PC-9 (cell line): Measurements from ENCODE around the gene DOCK3. TPM values are rescaled to one million over a fixed set of nuclear protein-coding genes. Genes with fewer than 3 reads are reported as not detected.

Experiments used
- BruUV-seq: library from RNA; stranded (reverse); fragments of 400-500 nt; replicated peaks from 2 replicates; lab custom pipeline; 2021; lab: Mats Ljungman, UMichigan
- CTCF ChIA-PET: fragments of 300-600 bp; sonication (Branson Sonifier 250); formaldehyde crosslinking; loops from one replicate; lab custom pipeline; 2022; ENCODE audit warnings: antibody characterized with exemption; lab: Charles Lee
- POLR2A ChIA-PET: fragments of 300-600 bp; sonication (Branson Sonifier 250); formaldehyde crosslinking; loops from one replicate; lab custom pipeline; 2022; ENCODE audit warnings: antibody characterized with exemption; ENCODE audit not compliant: unreplicated experiment; lab: Charles Lee
- DNase-seq, 2 experiments: peaks; one replicate each; pipeline versions ENCODE4 v3.0.0 to v3.0.0-alpha.2; 2015 to 2022; ENCODE audit warnings: mixed read lengths in 1 of 2
- H2AFZ ChIP-seq: fragments of 200-600 bp; sonication (generic); 2 replicates; pipeline ENCODE4 v1.8.1; 2017; ENCODE audit warnings: antibody characterized with exemption
- H3F3A ChIP-seq: fragments of 200-600 bp; sonication (generic); 2 replicates; pipeline ENCODE4 v1.8.1; 2017; ENCODE audit warnings: antibody characterized with exemption, mild to moderate bottlenecking, low read depth; ENCODE audit not compliant: insufficient read depth
- H3K27ac ChIP-seq: fragments of 200-600 bp; sonication (generic); 2 replicates; pipeline ENCODE4 v1.6.1; 2016; ENCODE audit warnings: mixed run types
- H3K27me3 ChIP-seq: fragments of 200-600 bp; sonication (generic); 2 replicates; pipeline ENCODE4 v1.6.1; 2016; ENCODE audit warnings: low read depth, mixed run types; ENCODE audit not compliant: insufficient read depth
- H3K36me3 ChIP-seq: fragments of 200-600 bp; sonication (generic); 2 replicates; pipeline ENCODE4 v1.6.1; 2016; ENCODE audit warnings: low read depth, mixed run types
- H3K4me1 ChIP-seq: fragments of 200-600 bp; sonication (generic); replicated peaks from 2 replicates; pipeline ENCODE4 v1.6.1; 2016; ENCODE audit warnings: mixed run types; ENCODE audit not compliant: insufficient read depth
- H3K4me2 ChIP-seq: fragments of 200-600 bp; sonication (generic); 2 replicates; pipeline ENCODE4 v1.6.1; 2017; ENCODE audit warnings: mixed run types
- H3K4me3 ChIP-seq: fragments of 200-600 bp; sonication (generic); 2 replicates; pipeline ENCODE4 v1.6.1; 2016; ENCODE audit warnings: mixed run types
- H3K79me2 ChIP-seq: fragments of 200-600 bp; sonication (generic); 2 replicates; pipeline ENCODE4 v1.6.1; 2017; ENCODE audit warnings: low read depth, mixed run types
- H3K9me2 ChIP-seq: fragments of 200-600 bp; sonication (generic); 2 replicates; pipeline ENCODE4 v1.8.1; 2017; ENCODE audit warnings: mild to moderate bottlenecking; ENCODE audit not compliant: insufficient read depth
- H3K9me3 ChIP-seq: fragments of 200-600 bp; sonication (generic); 2 replicates; pipeline ENCODE4 v1.8.1; 2016; ENCODE audit warnings: low read depth; ENCODE audit not compliant: insufficient read depth
- H4K20me1 ChIP-seq: fragments of 200-600 bp; sonication (generic); 2 replicates; pipeline ENCODE4 v1.8.1; 2017; ENCODE audit not compliant: insufficient read depth
- EZH2 ChIP-seq: fragments of 200-600 bp; sonication (generic); IDR thresholded peaks from 2 replicates; pipeline ENCODE4 v1.8.0; 2017; ENCODE audit warnings: antibody characterized with exemption, low read depth
- intact Hi-C: fragments of 100-400 bp; cut with micrococcal nuclease; formaldehyde crosslinking; loops from one replicate; pipeline ENCODE4 v1.10.0; 2022; ENCODE audit not compliant: unreplicated experiment
- total RNA-seq: library from RNA; stranded (reverse); gene quantifications from 2 replicates; pipeline ENCODE4 v1.2.3, GENCODE V29; 2021
- TF ChIP-seq, protein P1 (sequence below): fragments of 200-600 bp; sonication (generic); conservative IDR thresholded peaks from 2 replicates; pipeline ENCODE4 v1.6.1; 2017; ENCODE audit warnings: mixed run types, antibody characterized with exemption, mild to moderate bottlenecking, moderate library complexity

DOCK3 gene
- total RNA-seq, 1 experiment from 2014 or later, result 16.9 TPM

GRCh38 chr3:50630394-50630793 lies 44.3 kb upstream of the DOCK3 start:
- no peak for TF ChIP-seq EZH2
- TF ChIP-seq, protein P1, sequence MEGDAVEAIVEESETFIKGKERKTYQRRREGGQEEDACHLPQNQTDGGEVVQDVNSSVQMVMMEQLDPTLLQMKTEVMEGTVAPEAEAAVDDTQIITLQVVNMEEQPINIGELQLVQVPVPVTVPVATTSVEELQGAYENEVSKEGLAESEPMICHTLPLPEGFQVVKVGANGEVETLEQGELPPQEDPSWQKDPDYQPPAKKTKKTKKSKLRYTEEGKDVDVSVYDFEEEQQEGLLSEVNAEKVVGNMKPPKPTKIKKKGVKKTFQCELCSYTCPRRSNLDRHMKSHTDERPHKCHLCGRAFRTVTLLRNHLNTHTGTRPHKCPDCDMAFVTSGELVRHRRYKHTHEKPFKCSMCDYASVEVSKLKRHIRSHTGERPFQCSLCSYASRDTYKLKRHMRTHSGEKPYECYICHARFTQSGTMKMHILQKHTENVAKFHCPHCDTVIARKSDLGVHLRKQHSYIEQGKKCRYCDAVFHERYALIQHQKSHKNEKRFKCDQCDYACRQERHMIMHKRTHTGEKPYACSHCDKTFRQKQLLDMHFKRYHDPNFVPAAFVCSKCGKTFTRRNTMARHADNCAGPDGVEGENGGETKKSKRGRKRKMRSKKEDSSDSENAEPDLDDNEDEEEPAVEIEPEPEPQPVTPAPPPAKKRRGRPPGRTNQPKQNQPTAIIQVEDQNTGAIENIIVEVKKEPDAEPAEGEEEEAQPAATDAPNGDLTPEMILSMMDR, result no peak
- intact Hi-C loops, result no loop called here
- H3K27ac ChIP-seq, result no peak overlapping the region
- ChIA-PET POLR2A (no interaction called here), CTCF (no interaction called here)
- H3K36me3 ChIP-seq, result no peaks in the 10 kb centered on the region
- peaks cover 32% of the 10 kb centered on the region for H3F3A ChIP-seq
- H3K4me2 ChIP-seq, result peak overlapping the region; percentile 21; the same call in 1 of the 2 replicates
- no peaks in the 10 kb centered on the region for H3K27me3 ChIP-seq
- BruUV-seq, result no TSS peak
- H3K9me2 ChIP-seq, result no peaks in the 10 kb centered on the region
- no peak overlapping the region for H2AFZ ChIP-seq
- H3K9me3 ChIP-seq, result no peaks in the 10 kb centered on the region
- peaks cover 75% of the 10 kb centered on the region for H3K79me2 ChIP-seq
- no peak for DNase-seq
- no peaks in the 10 kb centered on the region for H4K20me1 ChIP-seq
- peaks cover 77% of the 10 kb centered on the region for H3K4me1 ChIP-seq
- H3K4me3 ChIP-seq, result no peak overlapping the region

- CTCF ChIA-PET, result no interaction called here
- no peaks in the 10 kb centered on the region for H3K9me3 ChIP-seq
- POLR2A ChIA-PET, result no interaction called here
- H2AFZ ChIP-seq, result no peak overlapping the region
- peak overlapping the region; percentile 21; the same call in 1 of the 2 replicates for H3K4me2 ChIP-seq
- H3K27me3 ChIP-seq, result no peaks in the 10 kb centered on the region
- H4K20me1 ChIP-seq, result no peaks in the 10 kb centered on the region
- peaks cover 72% of the 10 kb centered on the region for H3K4me1 ChIP-seq
- H3K9me2 ChIP-seq, result no peaks in the 10 kb centered on the region
- peaks cover 72% of the 10 kb centered on the region for H3K79me2 ChIP-seq
- no peak for DNase-seq
- TF ChIP-seq EZH2, result no peak
- TF ChIP-seq, protein P1, result no peak
- H3K36me3 ChIP-seq, result no peaks in the 10 kb centered on the region
- peaks cover 29% of the 10 kb centered on the region; the same call in 1 of the 2 replicates for H3F3A ChIP-seq
- intact Hi-C loops, result no loop called here
- no peak overlapping the region for H3K4me3 ChIP-seq
- H3K27ac ChIP-seq, result no peak overlapping the region
- no TSS peak for BruUV-seq
These were observed 43.9 kb upstream of the DOCK3 start for GRCh38 chr3:50630877-50631276.

DNA sequence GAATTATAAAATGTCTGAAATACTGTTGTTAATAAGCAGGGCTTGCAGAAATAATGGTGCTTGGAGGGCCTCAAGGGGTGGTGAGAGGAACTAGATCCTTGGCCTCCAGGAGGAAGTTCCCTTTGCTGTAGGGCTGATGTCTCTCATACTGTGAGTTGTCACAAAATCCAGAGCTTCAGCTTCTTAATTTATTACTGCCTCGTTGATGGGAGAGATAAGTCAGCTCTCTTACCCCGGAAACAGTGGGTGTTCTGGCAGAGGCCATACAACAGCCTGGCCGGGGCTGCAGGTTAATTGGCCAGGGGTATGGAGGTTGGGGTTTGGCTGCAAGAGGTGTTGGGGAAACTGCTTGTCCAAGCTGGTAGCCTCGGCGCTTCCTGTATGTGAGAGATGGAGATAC lies 42.3 kb upstream of the DOCK3 start:
- no peaks in the 10 kb centered on the region for H3K9me3 ChIP-seq
- POLR2A ChIA-PET, result no interaction called here
- TF ChIP-seq, protein P1, result no peak
- TF ChIP-seq EZH2, result no peak
- H3K27ac ChIP-seq, result peak overlapping the region; percentile 44; the same call in 1 of the 2 replicates
- no peak overlapping the region for H3K4me3 ChIP-seq
- intact Hi-C loops, result no loop called here
- H3K27me3 ChIP-seq, result no peaks in the 10 kb centered on the region
- BruUV-seq, result no TSS peak
- peaks cover 57% of the 10 kb centered on the region for H3K4me1 ChIP-seq
- peak in 1 of 2 experiments; percentile 81 for DNase-seq
- no peaks in the 10 kb centered on the region for H3K36me3 ChIP-seq
- no peaks in the 10 kb centered on the region for H3K9me2 ChIP-seq
- H3K4me2 ChIP-seq, result peak overlapping the region; percentile 51
- H2AFZ ChIP-seq, result no peak overlapping the region
- peaks cover 65% of the 10 kb centered on the region for H3K79me2 ChIP-seq
- CTCF ChIA-PET, result interaction anchor here (0.6 to 0.8 kb wide), 2 partner anchors 20 to 1026 kb away, joined by 4 to 5 read pairs; no protein-coding TSS in a partner anchor
- H4K20me1 ChIP-seq, result no peaks in the 10 kb centered on the region
- peaks cover 17% of the 10 kb centered on the region; the same call in 1 of the 2 replicates for H3F3A ChIP-seq
